ENCODE data around the gene UBXN4. TPM values are rescaled to one million over a fixed set of nuclear protein-coding genes. Genes with fewer than 3 reads are reported as not detected.

The UBXN4 gene
- total RNA-seq, 4 donors from 2014 or later, result 45.5 to 54.4 (median 51.1) TPM

- TF ChIP-seq, protein P1, sequence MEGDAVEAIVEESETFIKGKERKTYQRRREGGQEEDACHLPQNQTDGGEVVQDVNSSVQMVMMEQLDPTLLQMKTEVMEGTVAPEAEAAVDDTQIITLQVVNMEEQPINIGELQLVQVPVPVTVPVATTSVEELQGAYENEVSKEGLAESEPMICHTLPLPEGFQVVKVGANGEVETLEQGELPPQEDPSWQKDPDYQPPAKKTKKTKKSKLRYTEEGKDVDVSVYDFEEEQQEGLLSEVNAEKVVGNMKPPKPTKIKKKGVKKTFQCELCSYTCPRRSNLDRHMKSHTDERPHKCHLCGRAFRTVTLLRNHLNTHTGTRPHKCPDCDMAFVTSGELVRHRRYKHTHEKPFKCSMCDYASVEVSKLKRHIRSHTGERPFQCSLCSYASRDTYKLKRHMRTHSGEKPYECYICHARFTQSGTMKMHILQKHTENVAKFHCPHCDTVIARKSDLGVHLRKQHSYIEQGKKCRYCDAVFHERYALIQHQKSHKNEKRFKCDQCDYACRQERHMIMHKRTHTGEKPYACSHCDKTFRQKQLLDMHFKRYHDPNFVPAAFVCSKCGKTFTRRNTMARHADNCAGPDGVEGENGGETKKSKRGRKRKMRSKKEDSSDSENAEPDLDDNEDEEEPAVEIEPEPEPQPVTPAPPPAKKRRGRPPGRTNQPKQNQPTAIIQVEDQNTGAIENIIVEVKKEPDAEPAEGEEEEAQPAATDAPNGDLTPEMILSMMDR (IDR thresholded peaks at IDR 0.05), result no peak
- Histone ChIP-seq H3K27ac (replicated peaks in 1 of 4) (no peak overlapping the region), H3K4me1 (no peaks in the 10 kb centered on the region), H3K27me3 (no peaks in the 10 kb centered on the region), H3K9me3 (no peaks in the 10 kb centered on the region), H3K4me3 (no peak overlapping the region), H3K36me3 (no peaks in the 10 kb centered on the region)
- WGBS, result 83% methylated on average over 13 of the region's 13 CpGs
- intact Hi-C loops (cut with DNase I), result no loop called here
- no peak for DNase-seq (ENCODE audit: extremely low spot score)
These were observed 87.9 kb downstream of the UBXN4 start for GRCh38 chr2:135829378-135830135.

DNA sequence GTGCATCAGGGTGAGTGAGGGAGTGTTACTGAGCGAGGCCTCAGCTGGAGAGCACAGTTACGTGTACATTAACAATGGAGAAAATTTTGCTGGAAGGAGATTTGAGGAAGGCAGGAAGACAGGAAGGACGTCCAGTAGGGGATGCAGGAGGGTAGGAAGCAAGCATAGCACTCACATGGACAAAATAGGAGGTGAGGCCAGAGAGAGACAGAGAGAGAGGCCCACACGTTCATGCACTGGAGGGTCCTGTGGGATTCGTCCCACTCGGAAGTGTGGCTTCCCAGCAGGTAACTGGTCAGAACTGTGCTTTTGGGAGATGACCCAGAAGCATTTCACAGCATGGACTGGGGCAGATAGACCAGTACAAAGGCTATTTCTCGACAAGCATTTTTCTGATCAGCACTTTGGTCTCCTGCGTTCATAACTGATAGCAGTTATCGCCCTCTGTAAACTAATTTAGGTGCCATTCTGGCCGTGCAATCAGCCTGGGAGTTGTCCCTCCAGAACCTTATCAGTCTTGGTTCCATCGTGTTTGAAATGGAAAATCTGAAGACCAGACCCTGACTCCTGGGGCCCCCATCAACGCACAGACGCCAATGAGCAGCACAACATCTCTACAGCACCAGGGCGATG is 89.6 kb downstream of the UBXN4 start:
- Histone ChIP-seq H3K27me3 (no peaks in the 10 kb centered on the region), H3K4me3 (no peak overlapping the region), H3K27ac (replicated peaks in 1 of 4) (no peak overlapping the region), H3K4me1 (no peaks in the 10 kb centered on the region), H3K36me3 (no peaks in the 10 kb centered on the region), H3K9me3 (no peaks in the 10 kb centered on the region)
- TF ChIP-seq POLR2AphosphoS5 (IDR thresholded peaks at IDR 0.05), result no peak
- no peak for TF ChIP-seq EP300 (IDR thresholded peaks at IDR 0.05)
- intact Hi-C loops (cut with DNase I), result no loop called here
- WGBS, result 92% methylated on average over 13 of the region's 14 CpGs
- DNase-seq (ENCODE audit: extremely low spot score), result no peak

DNA sequence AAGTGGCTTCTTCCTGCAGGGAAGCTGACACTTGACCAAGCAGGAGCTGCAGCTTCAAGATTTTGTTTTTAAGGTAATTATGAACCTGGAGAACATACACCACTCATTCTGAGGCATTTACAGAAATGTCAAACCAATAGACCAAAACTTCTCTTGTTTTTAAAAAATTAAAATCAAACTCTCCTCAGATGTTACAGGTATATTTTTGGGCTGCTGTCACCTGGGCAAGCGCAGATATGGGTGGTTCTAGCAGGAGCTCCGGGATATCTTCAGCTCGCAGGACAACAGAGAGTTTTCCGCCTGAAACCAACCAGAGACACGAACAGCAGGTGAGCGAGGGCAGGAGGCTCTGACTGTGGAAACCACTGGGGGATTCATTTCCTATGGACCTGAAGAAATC is 91.2 kb downstream of the UBXN4 start:
- no peak for DNase-seq (ENCODE audit: extremely low spot score)
- Histone ChIP-seq H3K27ac (replicated peaks in 1 of 4) (no peak overlapping the region), H3K9me3 (no peaks in the 10 kb centered on the region), H3K27me3 (no peaks in the 10 kb centered on the region), H3K36me3 (no peaks in the 10 kb centered on the region), H3K4me3 (no peak overlapping the region), H3K4me1 (no peaks in the 10 kb centered on the region)
- TF ChIP-seq, protein P1 (IDR thresholded peaks at IDR 0.05), result no peak
- no peak for TF ChIP-seq POLR2AphosphoS5 (IDR thresholded peaks at IDR 0.05)
- 93% methylated on average over 6 of the region's 6 CpGs for WGBS
- intact Hi-C loops (cut with DNase I), result no loop called here

Small RNA genes within 50 kb of the gene (small RNA-seq; reads per million reads assigned to genes)
- gene RF00019, result 0 reads per million in 3 donors

Other genes starting within 250 kb of the UBXN4 start
- 1 to 10 TPM; 1.8 to 4.6 (median 2.9) TPM for gene ZRANB3, start 210.6 kb upstream of the UBXN4 start, total RNA-seq
- gene R3HDM1, start 210.4 kb upstream of the UBXN4 start, total RNA-seq, result 10 to 100 TPM; 13.1 to 56.6 (median 19.6) TPM
- not detected for gene LCT, start 95.3 kb downstream of the UBXN4 start, total RNA-seq
- 10 to 100 TPM in 1 of 4 donors, 1 to 10 TPM in 3; 7.5 to 10.1 (median 9.3) TPM for gene MCM6, start 134.6 kb downstream of the UBXN4 start, total RNA-seq
- 100 to 1,000 TPM in 3 of 4 donors, 10 to 100 TPM in 1; 98.8 to 129 (median 121) TPM for gene DARS1, start 243.8 kb downstream of the UBXN4 start, total RNA-seq